K562 (cell line): Measurements from ENCODE around the gene FBL. TPM values are rescaled to one million over a fixed set of nuclear protein-coding genes. Genes with fewer than 3 reads are reported as not detected.

ENCODE experiments used
- CREB3L1 ChIP-seq: fragments of 450-650 bp; IDR thresholded peaks from 2 replicates; pipeline ENCODE4 v1.6.1; 2014; ENCODE audit warnings: low read depth, mild to moderate bottlenecking, moderate library complexity, borderline replicate concordance
- CTCF ChIP-seq, 3 experiments: IDR thresholded peaks in 2 of 3; conservative IDR thresholded peaks in 1 of 3; 2 replicates each; pipeline ENCODE4 v1.5.1; 2011 to 2012; ENCODE audit warnings: low read length in 3 of 3, mild to moderate bottlenecking in 3 of 3, control low read depth in 2 of 3, improper control_type of control experiment in 1 of 3, inconsistent platforms in 1 of 3, low read depth in 1 of 3, mixed read lengths in 1 of 3, moderate library complexity in 1 of 3; ENCODE audit not compliant: insufficient read depth in 2 of 3
- L3MBTL2 ChIP-seq: fragments of 450-650 bp; IDR thresholded peaks from 2 replicates; pipeline ENCODE4 v1.6.1; 2016; ENCODE audit warnings: mild to moderate bottlenecking, moderate library complexity
- NFIC ChIP-seq: fragments of 450-650 bp; IDR thresholded peaks from 2 replicates; pipeline ENCODE4 v1.6.1; 2017; ENCODE audit warnings: mild to moderate bottlenecking, inconsistent platforms
- ZBTB2 ChIP-seq: fragments of 450-650 bp; IDR thresholded peaks from 2 replicates; pipeline ENCODE4 v1.6.1; 2016; ENCODE audit warnings: antibody characterized with exemption
- polyA plus RNA-seq, 8 experiments: library from polyadenylated mRNA; depleted of rRNA in 4 of 8; stranded (reverse) in 5 of 8; unstranded in 3 of 8; fragments of >200 nt; fragmentation: Nextera tagmentation in 2 of 8; fragmentation: Illumina TruSeq in 1 of 8; extraction: Ambion mirVana in 2 of 8; extraction: Trizol in 1 of 8; gene quantifications; 2 replicates each; pipeline versions ENCODE4 v1.2.1 to v1.2.3, GENCODE V29; 2011 to 2014; ENCODE audit warnings: inconsistent platforms in 1 of 8, missing spikeins in 1 of 8
- total RNA-seq, 7 experiments: library from RNA; depleted of rRNA in 6 of 7; stranded (reverse); fragments of >200 nt in 6 of 7; fragmentation: Illumina TruSeq in 2 of 7; extraction: Trizol in 2 of 7; gene quantifications; 2 replicates each; pipeline versions ENCODE4 v1.2.1 to v1.2.3, GENCODE V29; 2011 to 2021; ENCODE audit warnings: low replicate concordance in 1 of 7

Gene FBL
- total and polyA plus RNA-seq, 9 of the 15 experiments (the other 6 are each of a cell fraction or from before 2014, with no cell fraction given) = 201 to 1,696 (median 696) TPM

- TF ChIP-seq CREB3L1 (peak; percentile 20; the same call in 1 of the 2 replicates), ZBTB2 (peak; percentile 69; the same call in 1 of the 2 replicates), CTCF (IDR thresholded peaks at IDR 0.05 in 2 of 3, conservative IDR thresholded peaks at IDR 0.05 in 1 of 3; ENCODE audit: insufficient read depth in 2 of 3, low read depth in 1 of 3, low read length in 3 of 3) (peak in 2 of 3 experiments; percentile 1 to 28; a peak in 1 of 6 replicates), L3MBTL2 (peak; percentile 67), NFIC (peak; percentile 98)
These were observed 45.7 kb upstream of the FBL start (continued) for GRCh38 chr19:39891660-39892505.
